Panc1 (cell line): ENCODE measurements around the gene ETFBKMT. TPM values are rescaled to one million over a fixed set of nuclear protein-coding genes. Genes with fewer than 3 reads are reported as not detected.
"Not testable (repeated sequence)": the region's sequence is repeated elsewhere in the genome, so short reads cannot be mapped to it uniquely, and the experiment has no call there.

Experiments
- ATAC-seq: fragments of 200-7000 bp; cut with Tn5 transposase; 2 replicates; pipeline ENCODE4 v1.9.1; 2020; ENCODE audit warnings: mild to moderate bottlenecking, moderate library complexity
- BruUV-seq: library from RNA; stranded (reverse); fragments of 400-500 nt; replicated peaks from 2 replicates; lab custom pipeline; 2021; lab: Mats Ljungman, UMichigan
- CTCF ChIA-PET: fragments of 300-600 bp; sonication (Branson Sonifier 250); formaldehyde crosslinking; loops from one replicate; lab custom pipeline; 2022; ENCODE audit warnings: antibody characterized with exemption; lab: Charles Lee
- POLR2A ChIA-PET: fragments of 300-600 bp; sonication (Branson Sonifier 250); formaldehyde crosslinking; loops from one replicate; lab custom pipeline; 2022; ENCODE audit warnings: antibody characterized with exemption; lab: Charles Lee
- DNase-seq: peaks from one replicate; pipeline ENCODE4 v3.0.0-alpha.2; 2010; ENCODE audit warnings: low read depth, low spot score
- H3K27ac ChIP-seq: 2 replicates; pipeline ENCODE4 v1.5.1; 2011; ENCODE audit warnings: mild to moderate bottlenecking, low read length, inconsistent platforms
- H3K27me3 ChIP-seq: fragments of 200-500 bp; sonication (Bioruptor generic); 2 replicates; pipeline ENCODE4 v1.6.0; 2014; ENCODE audit warnings: low read length, inconsistent platforms; ENCODE audit not compliant: control insufficient read depth, insufficient read depth
- H3K36me3 ChIP-seq: fragments of 200-500 bp; sonication (Bioruptor generic); 2 replicates; pipeline ENCODE4 v1.5.1; 2014; ENCODE audit warnings: inconsistent platforms, mild to moderate bottlenecking, low read length, moderate library complexity; ENCODE audit not compliant: control insufficient read depth, insufficient read depth
- H3K4me1 ChIP-seq: 2 replicates; pipeline ENCODE4 v1.5.1; 2011; ENCODE audit warnings: inconsistent platforms, mild to moderate bottlenecking, low read length, moderate library complexity; ENCODE audit not compliant: control insufficient read depth, insufficient read depth
- H3K4me3 ChIP-seq, 2 experiments: 2 replicates each; pipeline ENCODE4 v1.5.1; 2011 to 2012; ENCODE audit warnings: low read depth in 2 of 2, low read length in 2 of 2, mild to moderate bottlenecking in 2 of 2, inconsistent platforms in 1 of 2, moderate library complexity in 1 of 2
- H3K9me3 ChIP-seq: fragments of 200-500 bp; sonication (Bioruptor generic); 2 replicates; pipeline ENCODE4 v1.5.1; 2014; ENCODE audit warnings: low read depth, mild to moderate bottlenecking, inconsistent platforms, low read length, moderate library complexity; ENCODE audit not compliant: control insufficient read depth, insufficient read depth
- POLR2AphosphoS5 ChIP-seq: IDR thresholded peaks from 2 replicates; pipeline ENCODE4 v1.6.1; 2012; ENCODE audit warnings: mild to moderate bottlenecking, low read depth, low read length, moderate library complexity
- REST ChIP-seq, 2 experiments: IDR thresholded peaks; 2 replicates each; pipeline ENCODE4 v1.6.1; 2011 to 2012; ENCODE audit warnings: low read depth in 2 of 2, control low read depth in 1 of 2, low read length in 1 of 2, mild to moderate bottlenecking in 1 of 2, moderate library complexity in 1 of 2; ENCODE audit not compliant: insufficient read depth in 1 of 2
- SIN3A ChIP-seq: IDR thresholded peaks from 2 replicates; pipeline ENCODE4 v1.6.1; 2012; ENCODE audit warnings: low read depth, mild to moderate bottlenecking, low read length, moderate library complexity, borderline replicate concordance; ENCODE audit not compliant: insufficient read depth
- TCF7L2 ChIP-seq: IDR thresholded peaks from 2 replicates; pipeline ENCODE4 v1.6.1; 2011; ENCODE audit warnings: mild to moderate bottlenecking, low read depth, low read length, inconsistent platforms
- in situ Hi-C: cut with HindIII; loops from 2 replicates; pipeline ENCODE4 v1.10.0; 2016; ENCODE audit warnings: low sequenced_read_pairs, low pct_unique_long_range_greater_than_20kb
- intact Hi-C: fragments of 100-400 bp; cut with micrococcal nuclease; formaldehyde crosslinking; loops from one replicate; pipeline ENCODE4 v1.10.0; 2022; ENCODE audit not compliant: unreplicated experiment
- total RNA-seq: library from RNA; stranded (reverse); gene quantifications from one replicate; pipeline ENCODE4 v1.2.1, GENCODE V29; 2021; ENCODE audit not compliant: unreplicated experiment
- TF ChIP-seq, protein P1 (sequence below): fragments of 450-650 bp; IDR thresholded peaks from 2 replicates; pipeline ENCODE4 v1.5.1; 2017; ENCODE audit warnings: mild to moderate bottlenecking

ETFBKMT gene
- total RNA-seq, 1 experiment from 2014 or later: 1.5 TPM

DNA sequence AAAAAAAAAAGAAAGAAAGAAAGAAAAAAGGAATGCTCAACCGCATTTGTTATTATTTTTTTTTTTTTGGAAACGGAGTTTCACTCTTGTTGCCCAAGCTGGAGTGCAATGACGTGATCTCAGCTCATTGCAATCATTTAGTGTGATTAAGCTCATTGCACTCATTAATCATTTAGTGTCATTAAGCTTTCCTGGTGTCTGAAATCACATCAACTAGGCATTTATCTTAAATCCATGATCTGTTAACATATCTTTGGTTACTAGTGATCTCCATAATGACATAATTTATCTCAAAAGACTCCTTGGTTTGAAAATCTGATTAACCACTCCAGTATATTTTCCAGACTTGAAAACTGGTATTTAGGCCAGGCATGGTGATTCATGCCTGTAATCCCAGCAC lies 26.3 kb downstream of the ETFBKMT start:
- no peak for ATAC-seq
- intact Hi-C loops: loop anchor here (10.0 kb wide), 1 partner anchor 299 kb away; no protein-coding TSS in a partner anchor

DNA sequence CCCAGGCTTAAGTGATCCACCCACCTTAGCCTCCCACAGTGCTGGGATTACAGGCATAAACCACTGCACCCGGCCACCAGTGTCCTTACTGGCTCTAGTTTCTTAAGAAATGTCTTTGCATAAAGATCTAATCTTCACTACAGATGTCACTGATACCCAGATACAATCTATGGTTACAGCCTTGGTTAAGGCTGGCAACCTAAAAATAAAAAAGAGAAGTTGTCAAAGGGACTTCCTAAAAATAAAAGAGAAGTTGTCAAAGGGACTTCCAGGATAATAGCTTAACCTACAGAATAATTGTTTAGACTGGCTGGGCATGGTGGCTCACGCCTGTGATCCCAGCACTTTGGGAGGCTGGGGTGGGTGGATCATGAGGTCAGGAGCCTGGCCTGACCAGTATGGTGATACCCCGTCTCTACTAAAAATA lies 27.6 kb downstream of the ETFBKMT start:
- POLR2A ChIA-PET: interaction anchor here (0.5 to 0.8 kb wide), 3 partner anchors 169 to 341 kb away, joined by 3 to 5 read pairs (median 4); no protein-coding TSS in a partner anchor
- ATAC-seq: no peak
- in situ Hi-C loops (no loop called here), intact Hi-C loops (loop anchor here (10.0 kb wide), 1 partner anchor 298 kb away; no protein-coding TSS in a partner anchor)
- Histone ChIP-seq H3K36me3 (no peaks in the 10 kb centered on the region), H3K27ac (no peak overlapping the region), H3K9me3 (no peaks in the 10 kb centered on the region), H3K4me1 (no peaks in the 10 kb centered on the region), H3K27me3 (no peaks in the 10 kb centered on the region), H3K4me3 (no peak overlapping the region)
- no peak for DNase-seq
- BruUV-seq: no TSS peak
- TF ChIP-seq TCF7L2 (no peak), POLR2AphosphoS5 (no peak), SIN3A (no peak), REST (IDR thresholded peaks at IDR 0.05; ENCODE audit: insufficient read depth in 1 of 2, low read depth in 2 of 2, low read length in 1 of 2) (no peak)
- TF ChIP-seq, protein P1, sequence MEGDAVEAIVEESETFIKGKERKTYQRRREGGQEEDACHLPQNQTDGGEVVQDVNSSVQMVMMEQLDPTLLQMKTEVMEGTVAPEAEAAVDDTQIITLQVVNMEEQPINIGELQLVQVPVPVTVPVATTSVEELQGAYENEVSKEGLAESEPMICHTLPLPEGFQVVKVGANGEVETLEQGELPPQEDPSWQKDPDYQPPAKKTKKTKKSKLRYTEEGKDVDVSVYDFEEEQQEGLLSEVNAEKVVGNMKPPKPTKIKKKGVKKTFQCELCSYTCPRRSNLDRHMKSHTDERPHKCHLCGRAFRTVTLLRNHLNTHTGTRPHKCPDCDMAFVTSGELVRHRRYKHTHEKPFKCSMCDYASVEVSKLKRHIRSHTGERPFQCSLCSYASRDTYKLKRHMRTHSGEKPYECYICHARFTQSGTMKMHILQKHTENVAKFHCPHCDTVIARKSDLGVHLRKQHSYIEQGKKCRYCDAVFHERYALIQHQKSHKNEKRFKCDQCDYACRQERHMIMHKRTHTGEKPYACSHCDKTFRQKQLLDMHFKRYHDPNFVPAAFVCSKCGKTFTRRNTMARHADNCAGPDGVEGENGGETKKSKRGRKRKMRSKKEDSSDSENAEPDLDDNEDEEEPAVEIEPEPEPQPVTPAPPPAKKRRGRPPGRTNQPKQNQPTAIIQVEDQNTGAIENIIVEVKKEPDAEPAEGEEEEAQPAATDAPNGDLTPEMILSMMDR: no peak
- CTCF ChIA-PET: interaction anchor here (0.7 kb wide), 1 partner anchor 342 kb away, joined by 4 read pairs; no protein-coding TSS in a partner anchor

More for the DNA sequence above, 26.3 kb downstream of the ETFBKMT start:
- no peak for TF ChIP-seq REST (IDR thresholded peaks at IDR 0.05; ENCODE audit: insufficient read depth in 1 of 2, low read depth in 2 of 2, low read length in 1 of 2)
- TF ChIP-seq TCF7L2: no peak
- TF ChIP-seq, protein P1: no peak
- TF ChIP-seq SIN3A: no peak
- TF ChIP-seq POLR2AphosphoS5: no peak
- POLR2A ChIA-PET: interaction anchor here (0.6 kb wide), 1 partner anchor 195 kb away, joined by 4 read pairs; no protein-coding TSS in a partner anchor
- BruUV-seq: no TSS peak
- Histone ChIP-seq H3K27ac (no peak overlapping the region), H3K9me3 (no peaks in the 10 kb centered on the region), H3K36me3 (no peaks in the 10 kb centered on the region), H3K4me1 (no peaks in the 10 kb centered on the region), H3K4me3 (no peak overlapping the region), H3K27me3 (no peaks in the 10 kb centered on the region)
- CTCF ChIA-PET: interaction anchor here (0.6 kb wide), 1 partner anchor 373 kb away, joined by 3 read pairs; no protein-coding TSS in a partner anchor
- DNase-seq: no peak
- in situ Hi-C loops: no loop called here

- POLR2A ChIA-PET, DNase-seq, H3K27me3 ChIP-seq, H3K9me3 ChIP-seq, ATAC-seq, H3K36me3 ChIP-seq, H3K4me1 ChIP-seq, in situ Hi-C loops, CTCF ChIA-PET, H3K4me3 ChIP-seq, H3K27ac ChIP-seq: not testable (repeated sequence)
- BruUV-seq: TSS peak; percentile 82
- intact Hi-C loops: loop anchor here (10.0 kb wide), 1 partner anchor 295 kb away; no protein-coding TSS in a partner anchor
These were observed 30.4 kb downstream of the ETFBKMT start for GRCh38 chr12:31689921-31690320.
